K562 (cell line): ENCODE data around the gene CEBPE. TPM values are rescaled to one million over a fixed set of nuclear protein-coding genes. Genes with fewer than 3 reads are reported as not detected.

Experiments
- ARID2 ChIP-seq: fragments of 450-650 bp; IDR thresholded peaks from 2 replicates; pipeline ENCODE4 v1.6.1; 2017; ENCODE audit warnings: antibody characterized with exemption, mild to moderate bottlenecking
- ATF3 ChIP-seq, 2 experiments: fragments of 450-650 bp in 1 of 2; sonication (generic) in 1 of 2; formaldehyde crosslinking in 1 of 2; IDR thresholded peaks in 1 of 2; conservative IDR thresholded peaks in 1 of 2; 2 replicates each; pipeline versions ENCODE4 v1.6.1 to v1.8.1; 2016 to 2023; ENCODE audit warnings: mild to moderate bottlenecking in 2 of 2, moderate library complexity in 2 of 2, inconsistent platforms in 1 of 2, missing genetic modification reagents in 1 of 2
- GABPB2 ChIP-seq: fragments of 250-450 bp; sonication (Bioruptor Pico); conservative IDR thresholded peaks from 2 replicates; pipeline ENCODE4 v1.5.1; 2021; ENCODE audit warnings: mild to moderate bottlenecking
- GTF3C2 ChIP-seq: IDR thresholded peaks from 3 replicates; pipeline ENCODE4 v1.6.1; 2011; ENCODE audit warnings: borderline replicate concordance, mild to moderate bottlenecking, moderate library complexity; ENCODE audit not compliant: insufficient read length; ENCODE audit errors: extremely low read depth
- HDAC2 ChIP-seq: fragments of 450-650 bp; IDR thresholded peaks from 2 replicates; pipeline ENCODE4 v1.6.1; 2016; ENCODE audit warnings: mild to moderate bottlenecking
- HES1 ChIP-seq: fragments of 450-650 bp; IDR thresholded peaks from 2 replicates; pipeline ENCODE4 v1.6.1; 2016; ENCODE audit warnings: low read depth, mild to moderate bottlenecking, moderate library complexity
- NFE2 ChIP-seq: IDR thresholded peaks from 2 replicates; pipeline ENCODE4 v1.6.1; 2014; ENCODE audit warnings: antibody characterized with exemption, low read depth
- PCBP1 ChIP-seq: fragments of 200-400 bp; formaldehyde crosslinking; IDR thresholded peaks from 2 replicates; pipeline ENCODE4 v1.6.1; 2018; ENCODE audit warnings: mild to moderate bottlenecking, low read depth, low read length; ENCODE audit not compliant: poor library complexity, severe bottlenecking
- POLR2A ChIP-seq: fragments of 450-650 bp; conservative IDR thresholded peaks from 2 replicates; pipeline ENCODE4 v1.6.1; 2016
- POLR2G ChIP-seq: fragments of 200-400 bp; formaldehyde crosslinking; IDR thresholded peaks from 2 replicates; pipeline ENCODE4 v1.6.1; 2017; ENCODE audit warnings: low read depth, mild to moderate bottlenecking, antibody characterized with exemption, low read length, moderate library complexity
- RAD21 ChIP-seq, 2 experiments: fragments of 250-450 bp in 1 of 2; fragments of 450-650 bp in 1 of 2; sonication (Bioruptor Pico) in 1 of 2; formaldehyde crosslinking in 1 of 2; IDR thresholded peaks in 1 of 2; conservative IDR thresholded peaks in 1 of 2; 2 replicates each; pipeline versions ENCODE4 v1.4.0 to v1.8.0; 2020 to 2022; ENCODE audit warnings: mild to moderate bottlenecking in 2 of 2, moderate library complexity in 1 of 2
- SNAPC5 ChIP-seq: fragments of 250-450 bp; sonication (Bioruptor Pico); IDR thresholded peaks from 2 replicates; pipeline ENCODE4 v1.8.0; 2021; ENCODE audit warnings: moderate library complexity, mild to moderate bottlenecking, inconsistent platforms
- TAF9B ChIP-seq: fragments of 450-650 bp; IDR thresholded peaks from 2 replicates; pipeline ENCODE4 v1.6.1; 2018; ENCODE audit warnings: mild to moderate bottlenecking; ENCODE audit not compliant: partially characterized antibody
- TGIF2 ChIP-seq: sonication (generic); formaldehyde crosslinking; IDR thresholded peaks from 2 replicates; pipeline ENCODE4 v1.8.1; 2022; ENCODE audit warnings: mild to moderate bottlenecking, missing genetic modification reagents, moderate library complexity
- USF2 ChIP-seq: sonication (generic); formaldehyde crosslinking; IDR thresholded peaks from 2 replicates; pipeline ENCODE4 v1.5.0; 2020; ENCODE audit warnings: missing genetic modification reagents
- ZBTB49 ChIP-seq: sonication (generic); formaldehyde crosslinking; IDR thresholded peaks from 2 replicates; pipeline ENCODE4 v1.8.0; 2022; ENCODE audit warnings: missing genetic modification reagents, mild to moderate bottlenecking, borderline replicate concordance
- ZFP36 ChIP-seq: fragments of 150-350 bp; IDR thresholded peaks from 2 replicates; pipeline ENCODE4 v1.6.1; 2018; ENCODE audit warnings: low read length, low read depth; ENCODE audit not compliant: partially characterized antibody
- ZNF165 ChIP-seq: fragments of 250-450 bp; sonication (Bioruptor Pico); IDR thresholded peaks from 2 replicates; pipeline ENCODE4 v1.4.0; 2020; ENCODE audit warnings: borderline replicate concordance
- ZNF785 ChIP-seq: fragments of 250-450 bp; sonication (Bioruptor Pico); IDR thresholded peaks from 2 replicates; pipeline ENCODE4 v1.4.0; 2020; ENCODE audit warnings: mild to moderate bottlenecking
- polyA plus RNA-seq, 8 experiments: library from polyadenylated mRNA; depleted of rRNA in 4 of 8; stranded (reverse) in 5 of 8; unstranded in 3 of 8; fragments of >200 nt; fragmentation: Nextera tagmentation in 2 of 8; fragmentation: Illumina TruSeq in 1 of 8; extraction: Ambion mirVana in 2 of 8; extraction: Trizol in 1 of 8; gene quantifications; 2 replicates each; pipeline versions ENCODE4 v1.2.1 to v1.2.3, GENCODE V29; 2011 to 2014; ENCODE audit warnings: inconsistent platforms in 1 of 8, missing spikeins in 1 of 8
- total RNA-seq, 7 experiments: library from RNA; depleted of rRNA in 6 of 7; stranded (reverse); fragments of >200 nt in 6 of 7; fragmentation: Illumina TruSeq in 2 of 7; extraction: Trizol in 2 of 7; gene quantifications; 2 replicates each; pipeline versions ENCODE4 v1.2.1 to v1.2.3, GENCODE V29; 2011 to 2021; ENCODE audit warnings: low replicate concordance in 1 of 7

The CEBPE gene
- total and polyA plus RNA-seq, 9 of the 15 experiments (the other 6 are each of a cell fraction or from before 2014, with no cell fraction given) = 0.09 to 0.15 (median 0.13) TPM; not detected in 6

- TF ChIP-seq NFE2 (peak; percentile 89), ZNF165 (CRISPR knock-in tag) (no peak), RAD21 (CRISPR knock-in tag; conservative IDR thresholded peaks at IDR 0.05 in 1 of 2, IDR thresholded peaks at IDR 0.05 in 1 of 2) (no peak; a peak in 1 of 4 replicates), ATF3 (IDR thresholded peaks at IDR 0.05) (peak; percentile 87), ATF3 (CRISPR knock-in tag; conservative IDR thresholded peaks at IDR 0.05) (no peak), PCBP1 (no peak), TGIF2 (CRISPR knock-in tag) (no peak), SNAPC5 (CRISPR knock-in tag) (no peak), ARID2 (no peak), TAF9B (peak; percentile 81), ZFP36 (no peak), ZNF785 (CRISPR knock-in tag) (no peak), HDAC2 (peak; percentile 63), POLR2G (no peak), POLR2A (peak; percentile 57), ZBTB49 (CRISPR knock-in tag) (no peak), USF2 (CRISPR knock-in tag) (no peak), HES1 (peak; percentile 46; the same call in 1 of the 2 replicates), GABPB2 (no peak), GTF3C2 (no peak)
Measured at GRCh38 chr14:23160924-23161522, 42.0 kb upstream of the CEBPE start (continued).
